Vagina (tissue), 2 donors: ENCODE measurements around the gene MS4A15.

Experiments
- POLR2A ChIP-seq, 2 donors: fragments of 450-650 bp; IDR thresholded peaks; one replicate each; pipeline ENCODE4 v1.6.1; 2017; ENCODE audit warnings: antibody characterized with exemption in 2 of 2, mild to moderate bottlenecking in 2 of 2, moderate library complexity in 2 of 2
- TF ChIP-seq, protein P1 (sequence below), 3 experiments: fragments of 450-650 bp in 2 of 3; fragments of 200-600 bp in 1 of 3; sonication (generic) in 1 of 3; IDR thresholded peaks; one replicate each; pipeline ENCODE4 v1.5.1; 2017 to 2019; ENCODE audit warnings: antibody characterized with exemption in 3 of 3, mild to moderate bottlenecking in 2 of 3, moderate library complexity in 2 of 3

DNA sequence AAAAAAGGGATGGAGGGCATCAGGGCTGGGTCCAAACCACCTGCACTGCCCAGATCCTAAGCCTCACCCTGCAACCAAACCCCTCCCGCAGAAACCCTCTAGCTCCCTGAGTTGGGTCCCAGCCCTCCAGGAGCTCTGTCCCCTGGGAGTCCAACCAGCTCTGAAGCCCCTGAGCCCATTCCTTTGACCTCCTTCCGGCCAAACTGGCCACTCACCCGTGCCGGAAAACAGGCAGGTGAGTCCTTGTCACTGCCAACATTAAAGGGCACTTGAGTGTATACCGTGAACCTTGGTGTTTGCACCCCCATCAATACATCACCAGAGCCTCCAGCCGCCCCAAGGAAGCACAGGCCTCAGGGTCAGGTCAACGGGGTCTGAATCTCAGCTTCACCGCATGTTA lies 11.5 kb downstream of the MS4A15 start:
- TF ChIP-seq, protein P1, sequence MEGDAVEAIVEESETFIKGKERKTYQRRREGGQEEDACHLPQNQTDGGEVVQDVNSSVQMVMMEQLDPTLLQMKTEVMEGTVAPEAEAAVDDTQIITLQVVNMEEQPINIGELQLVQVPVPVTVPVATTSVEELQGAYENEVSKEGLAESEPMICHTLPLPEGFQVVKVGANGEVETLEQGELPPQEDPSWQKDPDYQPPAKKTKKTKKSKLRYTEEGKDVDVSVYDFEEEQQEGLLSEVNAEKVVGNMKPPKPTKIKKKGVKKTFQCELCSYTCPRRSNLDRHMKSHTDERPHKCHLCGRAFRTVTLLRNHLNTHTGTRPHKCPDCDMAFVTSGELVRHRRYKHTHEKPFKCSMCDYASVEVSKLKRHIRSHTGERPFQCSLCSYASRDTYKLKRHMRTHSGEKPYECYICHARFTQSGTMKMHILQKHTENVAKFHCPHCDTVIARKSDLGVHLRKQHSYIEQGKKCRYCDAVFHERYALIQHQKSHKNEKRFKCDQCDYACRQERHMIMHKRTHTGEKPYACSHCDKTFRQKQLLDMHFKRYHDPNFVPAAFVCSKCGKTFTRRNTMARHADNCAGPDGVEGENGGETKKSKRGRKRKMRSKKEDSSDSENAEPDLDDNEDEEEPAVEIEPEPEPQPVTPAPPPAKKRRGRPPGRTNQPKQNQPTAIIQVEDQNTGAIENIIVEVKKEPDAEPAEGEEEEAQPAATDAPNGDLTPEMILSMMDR (IDR thresholded peaks at IDR 0.05), result no peak
- no peak for TF ChIP-seq POLR2A (IDR thresholded peaks at IDR 0.05)
